A549 (cell line): Measurements from ENCODE around the gene NSD1. TPM values are rescaled to one million over a fixed set of nuclear protein-coding genes. Genes with fewer than 3 reads are reported as not detected.

Experiments
- ATAC-seq, 2 experiments: fragments of 200-7000 bp in 1 of 2; fragments of >200 bp in 1 of 2; cut with Nextera tagmentation in 1 of 2; cut with Tn5 transposase in 1 of 2; 3 replicates each; pipeline versions ENCODE4 v1.8.0 to v1.9.1; 2018 to 2020; ENCODE audit warnings: mild to moderate bottlenecking in 1 of 2, moderate library complexity in 1 of 2
- CTCF ChIA-PET: fragments of 300-600 bp; sonication (Branson Sonifier 250); formaldehyde crosslinking; extraction: SDS; loops from one replicate; lab custom pipeline; 2021; ENCODE audit warnings: antibody characterized with exemption, inconsistent platforms; lab: Yijun Ruan, JAX
- POLR2A ChIA-PET: fragments of 350-600 bp; formaldehyde crosslinking; extraction: SDS; loops from one replicate; lab custom pipeline; 2021; ENCODE audit warnings: antibody characterized with exemption, inconsistent platforms; lab: Yijun Ruan, JAX
- DNase-seq, 2 experiments: peaks; one replicate each; pipeline versions ENCODE4 v3.0.0 to v3.0.0-alpha.2; 2011 to 2016; ENCODE audit warnings: low read depth in 1 of 2, low spot score in 1 of 2
- FAIRE-seq: peaks from 2 replicates; lab custom pipeline; 2011; peaks lifted over from hg19 to GRCh38; lab: Jason Lieb, UNC
- H3K27ac ChIP-seq, 2 experiments: fragments of >200 bp; sonication (Bioruptor Twin); formaldehyde crosslinking; 3 replicates each; pipeline ENCODE4 v1.5.1; 2016 to 2017
- H3K4me1 ChIP-seq: fragments of >200 bp; sonication (Bioruptor Twin); formaldehyde crosslinking; 3 replicates; pipeline ENCODE4 v1.6.1; 2016
- H3K4me2 ChIP-seq: fragments of >200 bp; sonication (Bioruptor Twin); formaldehyde crosslinking; 3 replicates; pipeline ENCODE4 v1.6.1; 2016
- H3K4me3 ChIP-seq: fragments of >200 bp; sonication (Bioruptor Twin); formaldehyde crosslinking; 3 replicates; pipeline ENCODE4 v1.5.1; 2016
- H3K9me3 ChIP-seq: fragments of >200 bp; sonication (Bioruptor Twin); formaldehyde crosslinking; 3 replicates; pipeline ENCODE4 v1.6.1; 2016
- BHLHE40 ChIP-seq: IDR thresholded peaks from 2 replicates; pipeline ENCODE4 v1.6.1; 2012; ENCODE audit warnings: low read depth, low read length, inconsistent platforms
- CBX2 ChIP-seq: fragments of 200-600 bp; sonication (generic); IDR thresholded peaks from 2 replicates; pipeline ENCODE4 v1.6.1; 2016; ENCODE audit warnings: low read depth, mild to moderate bottlenecking, borderline replicate concordance
- CEBPB ChIP-seq, 2 experiments: fragments of >200 bp in 1 of 2; sonication (Bioruptor Twin) in 1 of 2; formaldehyde crosslinking in 1 of 2; IDR thresholded peaks; 2 replicates each; pipeline ENCODE4 v1.6.1; 2012 to 2016
- CHD2 ChIP-seq: fragments of 150-350 bp; IDR thresholded peaks from 2 replicates; pipeline ENCODE4 v1.6.1; 2014; ENCODE audit warnings: low read length; ENCODE audit not compliant: partially characterized antibody
- ELK1 ChIP-seq: fragments of 150-350 bp; IDR thresholded peaks from 2 replicates; pipeline ENCODE4 v1.6.1; 2014; ENCODE audit warnings: low read depth, mild to moderate bottlenecking, low read length
- FOSB ChIP-seq: fragments of 250-450 bp; sonication (Bioruptor Pico); IDR thresholded peaks from 2 replicates; pipeline ENCODE4 v1.5.0; 2020; ENCODE audit warnings: mild to moderate bottlenecking, moderate library complexity
- FOSL2 ChIP-seq, 2 experiments: fragments of 450-650 bp in 1 of 2; fragments of >200 bp in 1 of 2; sonication (Bioruptor Twin) in 1 of 2; formaldehyde crosslinking; IDR thresholded peaks; 2 replicates each; pipeline versions ENCODE4 v1.5.0 to v1.6.1; 2016 to 2020; ENCODE audit warnings: mild to moderate bottlenecking in 1 of 2, moderate library complexity in 1 of 2
- FOXS1 ChIP-seq: fragments of 250-450 bp; sonication (Bioruptor Pico); IDR thresholded peaks from 2 replicates; pipeline ENCODE4 v1.5.0; 2020; ENCODE audit warnings: mild to moderate bottlenecking, moderate library complexity
- GATA3 ChIP-seq: IDR thresholded peaks from 2 replicates; pipeline ENCODE4 v1.6.1; 2012; ENCODE audit warnings: borderline replicate concordance
- HEYL ChIP-seq: fragments of 250-450 bp; sonication (Bioruptor Pico); IDR thresholded peaks from 2 replicates; pipeline ENCODE4 v1.8.0; 2021; ENCODE audit warnings: mild to moderate bottlenecking, moderate library complexity
- HMGXB4 ChIP-seq: fragments of 250-450 bp; sonication (Bioruptor Pico); IDR thresholded peaks from 2 replicates; pipeline ENCODE4 v1.5.0; 2021; ENCODE audit warnings: mild to moderate bottlenecking, moderate library complexity, borderline replicate concordance
- JUNB ChIP-seq: fragments of >200 bp; sonication (Bioruptor Twin); formaldehyde crosslinking; IDR thresholded peaks from 2 replicates; pipeline ENCODE4 v1.6.1; 2016
- MAFK ChIP-seq: fragments of 450-650 bp; IDR thresholded peaks from 2 replicates; pipeline ENCODE4 v1.6.1; 2014; ENCODE audit not compliant: partially characterized antibody
- NFE2L2 ChIP-seq: fragments of 150-350 bp; conservative IDR thresholded peaks from 2 replicates; pipeline ENCODE4 v1.6.1; 2014; ENCODE audit warnings: low read length
- RAD21 ChIP-seq, 2 experiments: fragments of >200 bp in 1 of 2; sonication (Bioruptor Twin) in 1 of 2; formaldehyde crosslinking in 1 of 2; IDR thresholded peaks in 1 of 2; conservative IDR thresholded peaks in 1 of 2; 2 replicates in 1 of 2; 3 replicates in 1 of 2; pipeline ENCODE4 v1.6.1; 2012 to 2018; ENCODE audit warnings: inconsistent platforms in 1 of 2
- RCOR1 ChIP-seq: fragments of 150-350 bp; IDR thresholded peaks from 2 replicates; pipeline ENCODE4 v1.6.1; 2014; ENCODE audit warnings: antibody characterized with exemption, low read length, low read depth
- SMC3 ChIP-seq: fragments of >200 bp; sonication (Bioruptor Twin); formaldehyde crosslinking; IDR thresholded peaks from 3 replicates; pipeline ENCODE4 v1.6.1; 2018; ENCODE audit warnings: inconsistent platforms
- SREBF2 ChIP-seq: fragments of 450-650 bp; IDR thresholded peaks from 2 replicates; pipeline ENCODE4 v1.6.1; 2014; ENCODE audit warnings: mild to moderate bottlenecking, moderate library complexity
- TP53 ChIP-seq: fragments of 250-450 bp; sonication (Bioruptor Pico); IDR thresholded peaks from 2 replicates; pipeline ENCODE4 v1.5.0; 2021; ENCODE audit warnings: mild to moderate bottlenecking, moderate library complexity
- WGBS: methylation state at CpG from one replicate; pipeline ENCODE4 v1.1.6; 2017; ENCODE audit errors: missing lambda C conversion rate; 5-methylcytosine and 5-hydroxymethylcytosine counted together
- polyA plus RNA-seq, 4 experiments: library from polyadenylated mRNA; depleted of rRNA in 3 of 4; stranded (reverse); fragments of >200 nt; fragmentation: RNase III in 1 of 4; extraction: RNeasy Plus Mini Kit Qiagen cat#74134 plus additional on column Dnase treatment in 1 of 4; gene quantifications; 2 replicates in 3 of 4; 3 replicates in 1 of 4; pipeline ENCODE4 v1.2.3, GENCODE V29; 2011 to 2017
- TF ChIP-seq, protein P1 (sequence below): fragments of 200-600 bp; sonication (generic); IDR thresholded peaks from 2 replicates; pipeline ENCODE4 v1.6.1; 2016; ENCODE audit warnings: antibody characterized with exemption, mild to moderate bottlenecking, moderate library complexity

NSD1 gene
- polyA plus RNA-seq, 2 of the 4 experiments (the other 2 are of a cell fraction): 16.3 to 38.2 TPM

DNA sequence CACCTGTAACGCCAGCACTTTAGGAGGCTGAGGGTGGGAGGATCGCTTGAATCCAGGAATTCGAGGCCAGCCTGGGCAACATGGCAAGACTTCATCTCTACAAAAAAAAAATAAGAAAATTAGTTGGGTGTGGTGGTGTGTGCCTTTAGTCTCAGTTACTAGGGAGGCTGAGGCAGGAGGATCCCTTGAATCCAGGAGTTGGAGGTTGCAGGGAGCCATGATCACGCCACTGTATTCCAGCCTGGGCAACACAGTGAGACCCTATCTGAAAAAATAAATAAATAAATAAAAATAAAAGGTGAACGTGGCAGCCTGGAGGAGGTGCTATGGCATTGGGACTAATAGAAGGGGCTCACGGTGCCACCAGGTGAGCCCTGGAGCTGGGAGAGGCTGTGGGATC is 39.8 kb upstream of the NSD1 start:
- no peak for FAIRE-seq
- Histone ChIP-seq H3K4me2 (peak overlapping the region; percentile 67), H3K4me1 (peaks cover 28% of the 10 kb centered on the region), H3K27ac (peak overlapping the region; percentile 14 to 65; a peak in 4 of 6 replicates)
- no peak for DNase-seq
- 91% methylated on average over 6 of the region's 6 CpGs for WGBS
- ATAC-seq: no peak
- no peak for TF ChIP-seq TP53 (CRISPR knock-in tag)
- TF ChIP-seq CEBPB (IDR thresholded peaks at IDR 0.05): no peak
- TF ChIP-seq HEYL (CRISPR knock-in tag): no peak
- TF ChIP-seq CBX2: no peak
- TF ChIP-seq, protein P1, sequence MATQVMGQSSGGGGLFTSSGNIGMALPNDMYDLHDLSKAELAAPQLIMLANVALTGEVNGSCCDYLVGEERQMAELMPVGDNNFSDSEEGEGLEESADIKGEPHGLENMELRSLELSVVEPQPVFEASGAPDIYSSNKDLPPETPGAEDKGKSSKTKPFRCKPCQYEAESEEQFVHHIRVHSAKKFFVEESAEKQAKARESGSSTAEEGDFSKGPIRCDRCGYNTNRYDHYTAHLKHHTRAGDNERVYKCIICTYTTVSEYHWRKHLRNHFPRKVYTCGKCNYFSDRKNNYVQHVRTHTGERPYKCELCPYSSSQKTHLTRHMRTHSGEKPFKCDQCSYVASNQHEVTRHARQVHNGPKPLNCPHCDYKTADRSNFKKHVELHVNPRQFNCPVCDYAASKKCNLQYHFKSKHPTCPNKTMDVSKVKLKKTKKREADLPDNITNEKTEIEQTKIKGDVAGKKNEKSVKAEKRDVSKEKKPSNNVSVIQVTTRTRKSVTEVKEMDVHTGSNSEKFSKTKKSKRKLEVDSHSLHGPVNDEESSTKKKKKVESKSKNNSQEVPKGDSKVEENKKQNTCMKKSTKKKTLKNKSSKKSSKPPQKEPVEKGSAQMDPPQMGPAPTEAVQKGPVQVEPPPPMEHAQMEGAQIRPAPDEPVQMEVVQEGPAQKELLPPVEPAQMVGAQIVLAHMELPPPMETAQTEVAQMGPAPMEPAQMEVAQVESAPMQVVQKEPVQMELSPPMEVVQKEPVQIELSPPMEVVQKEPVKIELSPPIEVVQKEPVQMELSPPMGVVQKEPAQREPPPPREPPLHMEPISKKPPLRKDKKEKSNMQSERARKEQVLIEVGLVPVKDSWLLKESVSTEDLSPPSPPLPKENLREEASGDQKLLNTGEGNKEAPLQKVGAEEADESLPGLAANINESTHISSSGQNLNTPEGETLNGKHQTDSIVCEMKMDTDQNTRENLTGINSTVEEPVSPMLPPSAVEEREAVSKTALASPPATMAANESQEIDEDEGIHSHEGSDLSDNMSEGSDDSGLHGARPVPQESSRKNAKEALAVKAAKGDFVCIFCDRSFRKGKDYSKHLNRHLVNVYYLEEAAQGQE: no peak
- no peak for TF ChIP-seq CHD2
- no peak for TF ChIP-seq RCOR1
- TF ChIP-seq FOXS1: no peak
- no peak for TF ChIP-seq GATA3
- TF ChIP-seq FOSB (CRISPR knock-in tag): no peak
- no peak for TF ChIP-seq HMGXB4
- no peak for TF ChIP-seq BHLHE40
- no peak for TF ChIP-seq RAD21 (conservative IDR thresholded peaks at IDR 0.05 in 1 of 2, IDR thresholded peaks at IDR 0.05 in 1 of 2)
- TF ChIP-seq SREBF2: no peak
- TF ChIP-seq FOSL2 (IDR thresholded peaks at IDR 0.05): no peak
- TF ChIP-seq FOSL2 (CRISPR knock-in tag; IDR thresholded peaks at IDR 0.05): no peak
- TF ChIP-seq ELK1: no peak
- TF ChIP-seq SMC3: no peak
- TF ChIP-seq MAFK: no peak
- no peak for TF ChIP-seq NFE2L2
- no peak for TF ChIP-seq JUNB
- TF ChIP-seq, all 56 proteins: peak for 0
- POLR2A ChIA-PET: no interaction called here
- CTCF ChIA-PET: interaction anchor here (3.9 to 5.7 kb wide), 2 partner anchors 19 to 22 kb away, joined by 16 to 57 read pairs; no protein-coding TSS in a partner anchor
- no peaks in the 10 kb centered on the region for H3K9me3 ChIP-seq
- no peak overlapping the region for H3K4me3 ChIP-seq
